SK-N-SH (cell line): ENCODE results near the gene TLCD5. TPM values are rescaled to one million over a fixed set of nuclear protein-coding genes. Genes with fewer than 3 reads are reported as not detected.
A peak's percentile ranks its signal among the peaks of the same experiment; 100 is the strongest.

ENCODE experiments used
- CTCF ChIA-PET: fragments of 300-600, 350-600 bp; formaldehyde crosslinking; extraction: SDS; loops from one replicate; lab custom pipeline; 2021; lab: Yijun Ruan, JAX
- POLR2A ChIA-PET: fragments of 350-600 bp; sonication (Branson Sonifier 250); formaldehyde crosslinking; extraction: SDS; loops from one replicate; lab custom pipeline; 2020; ENCODE audit warnings: antibody characterized with exemption, inconsistent platforms; lab: Yijun Ruan, JAX
- DNase-seq: peaks from one replicate; pipeline ENCODE4 v3.0.0; 2012
- H2AFZ ChIP-seq: fragments of 200-600 bp; sonication (generic); 2 replicates; pipeline ENCODE4 v1.8.1; 2016; ENCODE audit warnings: antibody characterized with exemption, mild to moderate bottlenecking, low read depth
- H3F3A ChIP-seq: fragments of 200-600 bp; sonication (generic); replicated peaks from 2 replicates; pipeline ENCODE3; 2016; ENCODE audit warnings: antibody characterized with exemption, mild to moderate bottlenecking; ENCODE audit not compliant: insufficient read depth
- H3K27ac ChIP-seq, 2 experiments: fragments of 200-500 bp in 1 of 2; fragments of 200-600 bp in 1 of 2; sonication (Bioruptor generic) in 1 of 2; sonication (generic), shearing (Covaris generic) in 1 of 2; 2 replicates each; pipeline versions ENCODE4 v1.5.1 to v1.6.1; 2014 to 2016; ENCODE audit warnings: low read depth in 2 of 2, inconsistent platforms in 1 of 2, low read length in 1 of 2, mild to moderate bottlenecking in 1 of 2, mixed read lengths in 1 of 2
- H3K27me3 ChIP-seq: fragments of 200-600 bp; sonication (generic), shearing (Covaris generic); 2 replicates; pipeline ENCODE4 v1.6.1; 2016; ENCODE audit warnings: mixed run types; ENCODE audit not compliant: insufficient read depth
- H3K36me3 ChIP-seq, 2 experiments: fragments of 200-500 bp in 1 of 2; fragments of 200-600 bp in 1 of 2; sonication (Bioruptor generic) in 1 of 2; sonication (generic) in 1 of 2; replicated peaks in 1 of 2; 2 replicates each; pipeline versions ENCODE3 to v1.5.1; 2014 to 2016; ENCODE audit warnings: low read length in 1 of 2, mild to moderate bottlenecking in 1 of 2; ENCODE audit not compliant: insufficient read depth in 2 of 2, control insufficient read depth in 1 of 2
- H3K4me1 ChIP-seq, 2 experiments: fragments of 200-500 bp in 1 of 2; fragments of 200-600 bp in 1 of 2; sonication (Bioruptor generic) in 1 of 2; sonication (generic), shearing (Covaris generic) in 1 of 2; 2 replicates each; pipeline versions ENCODE4 v1.5.1 to v1.6.1; 2014 to 2016; ENCODE audit warnings: low read depth in 1 of 2, low read length in 1 of 2, mixed run types in 1 of 2; ENCODE audit not compliant: insufficient read depth in 2 of 2, control insufficient read depth in 1 of 2
- H3K4me2 ChIP-seq: fragments of 200-600 bp; sonication (generic), shearing (Covaris generic); 2 replicates; pipeline ENCODE4 v1.6.1; 2017; ENCODE audit warnings: mixed run types
- H3K4me3 ChIP-seq, 2 experiments: fragments of 200-500 bp in 1 of 2; fragments of 200-600 bp in 1 of 2; sonication (Bioruptor generic) in 1 of 2; sonication (generic), shearing (Covaris generic) in 1 of 2; 2 replicates each; pipeline versions ENCODE4 v1.5.1 to v1.8.1; 2014 to 2016; ENCODE audit warnings: low read depth in 2 of 2, inconsistent platforms in 1 of 2, low read length in 1 of 2, mild to moderate bottlenecking in 1 of 2, mixed read lengths in 1 of 2, moderate library complexity in 1 of 2
- H3K79me2 ChIP-seq: fragments of 200-600 bp; sonication (generic); 2 replicates; pipeline ENCODE4 v1.8.1; 2017; ENCODE audit warnings: mild to moderate bottlenecking; ENCODE audit not compliant: insufficient read depth
- H3K9ac ChIP-seq: fragments of 200-600 bp; sonication (generic); 2 replicates; pipeline ENCODE4 v1.6.1; 2017; ENCODE audit warnings: mixed run types
- H3K9me2 ChIP-seq: fragments of 200-600 bp; sonication (generic); 2 replicates; pipeline ENCODE4 v1.6.1; 2017; ENCODE audit warnings: mixed run types
- H3K9me3 ChIP-seq: fragments of 200-600 bp; sonication (generic); 2 replicates; pipeline ENCODE4 v1.6.1; 2017; ENCODE audit warnings: mixed run types, mild to moderate bottlenecking, moderate library complexity
- H4K20me1 ChIP-seq: fragments of 200-600 bp; sonication (generic); 2 replicates; pipeline ENCODE4 v1.6.1; 2017; ENCODE audit warnings: mild to moderate bottlenecking, mixed run types; ENCODE audit not compliant: insufficient read depth
- FOXM1 ChIP-seq: IDR thresholded peaks from 2 replicates; pipeline ENCODE4 v1.4.0; 2012; ENCODE audit warnings: low read depth, mild to moderate bottlenecking
- GATA2 ChIP-seq: sonication (generic); formaldehyde crosslinking; IDR thresholded peaks from 2 replicates; pipeline ENCODE4 v1.5.0; 2020; ENCODE audit warnings: mild to moderate bottlenecking, missing genetic modification reagents
- MXI1 ChIP-seq: IDR thresholded peaks from 2 replicates; pipeline ENCODE4 v1.6.1; 2012; ENCODE audit warnings: mild to moderate bottlenecking, low read depth, low read length, improper control_type of control experiment
- NRF1 ChIP-seq: IDR thresholded peaks from 2 replicates; pipeline ENCODE4 v1.6.1; 2012; ENCODE audit warnings: low read depth, mild to moderate bottlenecking, low read length
- POLR2AphosphoS5 ChIP-seq: IDR thresholded peaks from 2 replicates; pipeline ENCODE4 v1.6.1; 2012; ENCODE audit warnings: low read depth, low read length
- RFX5 ChIP-seq: IDR thresholded peaks from 2 replicates; pipeline ENCODE4 v1.6.1; 2012; ENCODE audit warnings: mild to moderate bottlenecking, improper control_type of control experiment, low read length
- RXRA ChIP-seq: IDR thresholded peaks from 2 replicates; pipeline ENCODE4 v1.4.0; 2012; ENCODE audit warnings: low read depth, mild to moderate bottlenecking, borderline replicate concordance
- SMC3 ChIP-seq: IDR thresholded peaks from 2 replicates; pipeline ENCODE4 v1.6.1; 2012; ENCODE audit warnings: low read depth, low read length, improper control_type of control experiment
- TEAD4 ChIP-seq: IDR thresholded peaks from 2 replicates; pipeline ENCODE4 v1.4.0; 2012; ENCODE audit warnings: mild to moderate bottlenecking, borderline replicate concordance; ENCODE audit not compliant: insufficient read depth
- WGBS: methylation state at CpG from one replicate; pipeline ENCODE4 v1.1.6; 2017; ENCODE audit warnings: low lambda C conversion rate; 5-methylcytosine and 5-hydroxymethylcytosine counted together
- polyA plus RNA-seq, 3 experiments: library from polyadenylated mRNA; depleted of rRNA; stranded (reverse); fragments of >200 nt; gene quantifications; 2 replicates each; pipeline ENCODE4 v1.2.3, GENCODE V29; 2012

TLCD5 gene
- polyA plus RNA-seq, 1 of the 3 experiments (the other 2 are of a cell fraction), result 12.7 TPM

GRCh38 chr11:120288021-120288420, 37.1 kb upstream of the TLCD5 start:
- 62% methylated on average over 2 of the region's 2 CpGs for WGBS
- Histone ChIP-seq H3K27ac (no peak overlapping the region), H3K36me3 (no peaks in the 10 kb centered on the region), H3K4me3 (no peak overlapping the region), H4K20me1 (no peaks in the 10 kb centered on the region), H3F3A (no peaks in the 10 kb centered on the region), H3K4me2 (no peak overlapping the region), H3K9me3 (no peaks in the 10 kb centered on the region), H3K4me1 (peaks cover 0 to 13% of the 10 kb centered on the region in 2 experiments; a peak in 2 of 4 replicates), H3K9me2 (no peaks in the 10 kb centered on the region), H2AFZ (no peak overlapping the region), H3K9ac (no peak overlapping the region), H3K27me3 (no peaks in the 10 kb centered on the region; the same call in 1 of the 2 replicates), H3K79me2 (no peaks in the 10 kb centered on the region)
- POLR2A ChIA-PET, result no interaction called here
- DNase-seq, result no peak
- TF ChIP-seq RXRA, result no peak
- no peak for TF ChIP-seq FOXM1
- TF ChIP-seq SMC3, result no peak
- no peak for TF ChIP-seq MXI1
- TF ChIP-seq POLR2AphosphoS5, result no peak
- CTCF ChIA-PET, result interaction anchor here (1.1 to 19.4 kb wide), 5 partner anchors 8 to 57 kb away, joined by 3 to 622 read pairs (median 4); partner anchors contain the start of gene POU2F3

- CTCF ChIA-PET, result interaction anchor here (0.9 to 19.4 kb wide), 7 partner anchors 11 to 665 kb away, joined by 3 to 622 read pairs (median 3); partner anchors contain the start of gene POU2F3
These were observed 35.7 kb upstream of the TLCD5 start for GRCh38 chr11:120289426-120289825.

GRCh38 chr11:120290956-120291355, 34.1 kb upstream of the TLCD5 start:
- H3K36me3 ChIP-seq, result no peaks in the 10 kb centered on the region

More at GRCh38 chr11:120289426-120289825, 35.7 kb upstream of the TLCD5 start:
- no peak for DNase-seq
- Histone ChIP-seq H3K4me1 (peaks cover 0 to 17% of the 10 kb centered on the region in 2 experiments; a peak in 2 of 4 replicates), H3K79me2 (no peaks in the 10 kb centered on the region), H3K9me2 (no peaks in the 10 kb centered on the region), H2AFZ (no peak overlapping the region), H3K27ac (no peak overlapping the region), H3K4me2 (no peak overlapping the region), H3F3A (no peaks in the 10 kb centered on the region), H3K9ac (no peak overlapping the region), H3K9me3 (no peaks in the 10 kb centered on the region), H4K20me1 (no peaks in the 10 kb centered on the region), H3K4me3 (no peak overlapping the region), H3K27me3 (no peaks in the 10 kb centered on the region; the same call in 1 of the 2 replicates), H3K36me3 (no peaks in the 10 kb centered on the region)
- WGBS, result 87% methylated on average over 9 of the region's 9 CpGs
- POLR2A ChIA-PET, result no interaction called here
- TF ChIP-seq FOXM1, result no peak
- TF ChIP-seq RFX5, result no peak
- TF ChIP-seq TEAD4, result no peak

More at GRCh38 chr11:120290956-120291355, 34.1 kb upstream of the TLCD5 start:
- ChIA-PET CTCF (interaction anchor here (1.2 to 19.4 kb wide), 5 partner anchors 9 to 60 kb away, joined by 3 to 622 read pairs (median 3); partner anchors contain the start of gene POU2F3), POLR2A (no interaction called here)
- Histone ChIP-seq H3K79me2 (no peaks in the 10 kb centered on the region), H3K4me3 (no peak overlapping the region), H4K20me1 (no peaks in the 10 kb centered on the region), H2AFZ (no peak overlapping the region), H3K9me2 (no peaks in the 10 kb centered on the region), H3K9ac (no peak overlapping the region), H3K27me3 (no peaks in the 10 kb centered on the region; the same call in 1 of the 2 replicates), H3K4me1 (peaks cover 0 to 21% of the 10 kb centered on the region in 2 experiments; a peak in 2 of 4 replicates), H3K27ac (no peak overlapping the region), H3K4me2 (no peak overlapping the region), H3F3A (no peaks in the 10 kb centered on the region), H3K9me3 (no peaks in the 10 kb centered on the region)
- DNase-seq, result no peak
- 0 out of 2 replicates have a peak, but pooled peaks have one; percentile 18 for TF ChIP-seq GATA2 (CRISPR knock-in tag)
- TF ChIP-seq NRF1, result no peak
- WGBS, result 30% methylated on average over 3 of the region's 3 CpGs
